Stimulated activated CD4-positive, alpha-beta T cell treated with anti-CD3 and anti-CD28 coated beads, Interleukin-4, amount 100 ng/mL, for 4 hours (primary cell): ENCODE measurements around the gene ACSM5.
"Not testable (repeated sequence)": the region's sequence is repeated elsewhere in the genome, so short reads cannot be mapped to it uniquely, and the experiment has no call there.

Source experiments
- DNase-seq, 2 experiments: peaks; one replicate each; pipeline ENCODE4 v3.0.0-alpha.2; 2020

The ACSM5 gene

DNA sequence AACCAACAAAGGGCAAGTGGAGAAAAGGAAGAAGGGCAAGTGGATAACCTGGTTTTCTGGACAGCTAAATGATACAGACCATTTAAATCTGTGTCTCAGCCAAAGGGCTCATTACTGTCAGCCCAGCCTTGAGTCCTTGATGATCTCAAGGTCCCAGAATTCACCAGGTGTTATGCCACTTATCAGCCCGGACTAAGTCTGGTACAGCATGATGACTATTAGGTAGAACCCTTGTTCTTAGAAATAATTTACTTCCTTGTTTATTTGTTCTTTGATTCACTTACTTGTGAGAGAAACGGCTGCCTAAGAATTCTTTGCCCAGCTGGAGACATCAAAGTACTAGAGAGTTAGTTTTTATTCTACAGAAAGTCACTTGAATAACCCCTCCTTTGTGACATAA, 8.3 kb upstream of the ACSM5 start:
- DNase-seq: no peak

DNA sequence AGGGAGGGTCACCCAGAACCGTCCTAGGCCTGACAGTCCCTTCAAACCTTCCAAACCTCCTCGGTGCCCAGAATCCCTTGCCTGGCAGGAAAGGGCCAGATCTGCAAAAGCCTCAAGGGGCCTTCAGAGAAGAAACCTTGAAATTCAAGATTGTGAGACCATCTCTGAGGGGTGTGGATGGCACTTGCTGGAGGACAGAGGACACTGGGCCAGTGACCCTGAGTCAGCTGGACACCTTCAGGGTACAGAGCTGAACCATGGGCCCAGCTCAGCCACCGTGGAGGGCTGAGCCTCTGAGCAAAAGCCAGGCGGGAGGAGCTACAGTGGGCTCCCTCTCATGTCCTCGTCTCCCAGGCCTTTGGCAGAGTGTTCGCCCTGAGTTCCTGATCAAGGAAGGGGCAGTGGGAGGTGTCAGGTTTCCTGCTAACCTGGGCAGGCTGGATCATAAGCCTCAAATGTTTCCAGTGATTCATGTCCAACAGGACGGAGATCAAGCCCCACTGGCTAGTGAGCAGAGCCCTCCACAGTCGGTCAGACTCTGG, 7.8 kb upstream of the ACSM5 start:
- DNase-seq: no peak

DNA sequence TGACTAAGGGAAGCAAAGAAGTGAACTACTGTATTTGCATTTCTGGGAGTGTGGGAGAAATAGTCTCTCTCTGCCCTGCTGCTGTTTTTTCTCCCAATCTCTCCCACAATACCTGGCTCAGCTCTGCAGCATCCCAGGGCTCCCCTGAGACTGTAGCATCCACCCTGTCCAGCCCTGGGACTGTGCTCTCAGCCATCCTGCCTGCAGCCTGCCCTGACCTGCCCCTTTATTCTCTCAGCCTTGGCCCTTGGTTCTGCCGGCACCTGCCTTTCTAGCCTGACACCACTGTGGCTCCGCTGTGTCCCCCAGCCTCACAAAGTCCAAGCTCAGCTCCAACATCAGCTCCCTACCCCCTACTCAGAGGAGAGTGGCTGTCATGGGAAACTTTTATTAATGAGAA, 6.7 kb upstream of the ACSM5 start:
- DNase-seq: no peak

- DNase-seq: no peak
Observed at GRCh38 chr16:20404637-20405036, 4.7 kb upstream of the ACSM5 start, which contains the start of gene PDILT. Gene PDILT (minus strand): TSS chr16:20404737. CDS start chr16:20399300, 5,437 bp downstream.

DNA sequence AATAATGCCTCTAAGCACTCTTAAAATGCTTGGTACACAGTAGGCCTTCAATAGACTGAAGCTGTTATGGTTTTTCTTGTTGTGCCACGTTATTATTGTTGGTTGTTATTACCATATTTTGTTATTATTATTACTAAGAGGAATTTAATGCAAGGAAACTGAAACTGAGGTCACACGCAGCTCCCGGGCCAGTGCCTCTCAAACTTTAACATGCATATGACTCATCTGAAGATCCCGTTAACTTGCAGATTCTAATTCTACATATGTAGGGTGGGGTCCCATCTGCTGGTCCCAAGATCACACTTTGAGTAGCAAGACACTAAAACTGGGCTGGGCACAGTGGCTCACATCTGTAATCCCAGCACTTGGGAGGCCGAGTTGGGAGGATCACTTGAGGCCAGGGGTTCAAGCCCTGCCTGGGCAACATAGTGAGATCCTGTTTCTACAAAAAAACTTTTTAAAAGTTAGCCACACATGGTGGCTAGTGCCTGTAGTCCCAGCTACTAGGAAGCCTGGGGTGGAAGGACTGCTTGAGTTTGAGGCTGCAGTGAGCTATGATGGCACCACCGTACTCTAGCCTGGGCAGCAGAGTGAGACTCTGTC, 888 bp downstream of the ACSM5 start:
- DNase-seq: no peak

- DNase-seq: no peak
Observed at GRCh38 chr16:20411055-20411454, 1.7 kb downstream of the ACSM5 start.

GRCh38 chr16:20415541-20415940, 6.2 kb downstream of the ACSM5 start:
- no peak for DNase-seq

DNA sequence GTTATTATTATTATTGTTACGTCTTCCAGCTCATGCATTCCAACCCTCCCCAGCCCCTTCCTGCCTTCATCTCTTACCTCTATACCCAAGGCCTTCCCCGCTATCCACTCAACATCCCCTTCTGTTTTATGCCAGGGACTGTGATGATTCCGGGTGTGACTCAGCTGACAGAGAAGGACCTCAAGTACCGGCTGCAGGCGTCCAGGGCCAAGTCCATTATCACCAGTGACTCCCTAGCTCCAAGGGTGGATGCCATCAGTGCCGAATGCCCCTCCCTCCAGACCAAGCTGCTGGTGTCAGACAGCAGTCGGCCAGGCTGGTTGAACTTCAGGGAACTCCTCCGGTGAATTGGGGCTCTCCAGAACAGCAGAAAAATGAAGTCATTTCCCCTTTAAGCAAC, 9.8 kb downstream of the ACSM5 start:
- DNase-seq: not testable (repeated sequence)

GRCh38 chr16:20421748-20422147, 12.4 kb downstream of the ACSM5 start:
- DNase-seq: not testable (repeated sequence)

- not testable (repeated sequence) for DNase-seq
Observed at GRCh38 chr16:20423772-20424128, 14.4 kb downstream of the ACSM5 start.

GRCh38 chr16:20424129-20424866, 15.0 kb downstream of the ACSM5 start:
- DNase-seq: no peak

GRCh38 chr16:20427401-20427797, 18.1 kb downstream of the ACSM5 start:
- DNase-seq: not testable (repeated sequence)

DNA sequence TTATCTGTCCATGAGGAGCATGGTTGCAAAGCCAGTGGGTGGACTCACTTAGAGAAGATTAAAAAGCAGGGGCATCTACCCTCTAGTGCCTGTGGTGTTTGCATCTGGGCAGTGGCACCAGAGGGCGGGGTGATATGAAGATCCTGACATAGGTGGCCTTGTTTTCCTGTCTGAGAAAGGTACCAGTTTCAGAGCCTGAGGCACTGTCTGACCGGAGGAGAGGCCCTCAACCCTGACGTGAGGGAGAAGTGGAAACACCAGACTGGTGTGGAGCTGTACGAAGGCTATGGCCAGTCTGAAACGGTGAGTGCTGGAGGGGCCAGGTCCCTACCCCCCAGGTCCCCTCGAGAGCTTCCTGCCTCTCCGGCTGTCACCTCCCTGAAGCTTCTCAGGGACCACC, 20.2 kb downstream of the ACSM5 start:
- not testable (repeated sequence) for DNase-seq

- not testable (repeated sequence) for DNase-seq
Observed at GRCh38 chr16:20430480-20430879, 21.1 kb downstream of the ACSM5 start.

- no peak for DNase-seq
Observed at GRCh38 chr16:20430948-20431347, 21.6 kb downstream of the ACSM5 start.

DNA sequence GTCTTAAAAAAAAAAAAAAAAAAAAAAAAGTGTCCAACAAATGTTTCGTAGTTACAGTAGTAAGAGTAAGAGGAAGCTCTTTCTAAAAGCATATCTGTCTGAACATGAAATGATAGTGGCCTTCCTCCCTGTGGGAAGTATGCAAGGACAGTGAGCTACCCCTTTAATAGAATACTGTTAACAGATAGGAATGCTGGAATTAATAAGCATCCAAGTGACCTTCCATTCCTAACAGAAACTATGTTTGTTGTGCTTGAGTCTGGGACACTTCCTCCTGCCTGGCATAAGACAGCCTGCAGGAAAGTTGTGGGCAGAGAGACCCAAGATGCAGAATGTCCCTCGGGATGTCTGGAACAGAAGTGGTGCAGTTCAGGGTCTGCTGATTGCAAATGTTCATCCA, 29.6 kb downstream of the ACSM5 start:
- DNase-seq: not testable (repeated sequence)

- DNase-seq: not testable (repeated sequence)
Observed at GRCh38 chr16:20439820-20440231, 30.5 kb downstream of the ACSM5 start.

- not testable (repeated sequence) for DNase-seq
Observed at GRCh38 chr16:20440731-20441130, 31.4 kb downstream of the ACSM5 start.

DNA sequence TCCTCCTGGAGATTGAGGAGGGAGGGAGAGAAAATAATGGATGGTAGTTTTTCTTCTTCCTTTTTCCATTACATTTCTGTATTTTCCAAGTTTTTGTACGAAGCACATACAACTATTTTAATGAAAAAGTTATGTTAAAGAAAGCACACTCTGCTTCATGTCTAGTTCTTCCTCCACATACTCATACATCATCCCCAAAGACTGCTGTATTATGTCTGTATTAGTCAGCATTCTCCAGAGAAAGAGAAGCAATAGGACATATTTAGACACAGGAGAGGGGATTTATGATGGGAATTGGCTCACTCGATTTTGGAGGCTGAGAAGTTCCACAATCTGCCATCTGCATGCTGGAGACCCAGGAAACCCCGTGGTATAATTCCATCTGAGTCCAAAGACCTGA, 31.9 kb downstream of the ACSM5 start:
- DNase-seq: no peak

- DNase-seq: not testable (repeated sequence)
Observed at GRCh38 chr16:20441859-20442258, 32.5 kb downstream of the ACSM5 start.

DNA sequence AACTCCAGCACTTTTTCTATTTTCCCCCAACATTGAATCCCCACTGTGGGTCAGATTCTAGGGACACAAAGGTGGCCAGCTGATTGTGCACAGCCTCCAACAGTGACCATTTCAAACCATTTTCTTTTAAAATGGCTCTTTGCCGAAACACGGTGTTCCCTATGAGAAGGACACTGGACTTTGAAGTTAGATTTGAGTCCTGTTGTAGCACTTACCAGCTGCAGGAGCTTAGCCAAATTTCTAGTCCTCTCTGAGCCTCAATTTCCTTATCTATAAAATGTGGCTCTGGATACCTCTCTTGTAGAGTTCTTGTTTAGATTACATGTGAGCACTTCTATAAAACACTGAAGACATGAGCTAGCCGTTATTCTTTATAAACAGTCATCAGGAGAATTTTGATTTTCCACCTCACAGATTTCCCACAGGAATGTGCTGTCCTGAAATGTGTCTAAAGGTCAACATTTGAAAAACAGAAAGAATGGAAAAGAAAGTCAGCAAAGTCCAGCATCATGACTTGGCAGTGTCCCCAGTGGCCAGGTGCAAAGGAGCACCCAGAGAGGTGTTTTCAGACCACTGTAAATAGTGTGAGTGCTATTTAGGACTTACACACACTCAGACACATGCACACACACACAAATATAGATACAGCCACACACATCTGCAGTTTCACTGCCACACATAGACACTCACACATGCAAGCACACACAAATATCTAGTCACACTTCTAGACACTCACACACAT, 37.5 kb downstream of the ACSM5 start:
- not testable (repeated sequence) for DNase-seq

- not testable (repeated sequence) for DNase-seq
Observed at GRCh38 chr16:20451364-20451763, 42.0 kb downstream of the ACSM5 start, which contains the start of gene ACSM2A. Gene ACSM2A (plus strand): TSS chr16:20451521. CDS start chr16:20460115, 8,594 bp downstream.

- DNase-seq: not testable (repeated sequence)
Observed at GRCh38 chr16:20453633-20454032, 44.3 kb downstream of the ACSM5 start.
